Neuronal stem cell (in vitro differentiated cells): ENCODE measurements around the gene CPEB1.

Experiments used
- DNase-seq: peaks from one replicate; pipeline ENCODE4 v3.0.0-alpha.2; 2013; ENCODE audit warnings: low spot score
- H2AFZ ChIP-seq: one replicate; pipeline ENCODE4 v1.6.1; 2013; ENCODE audit warnings: mild to moderate bottlenecking, low read length, inconsistent platforms
- H2AK5ac ChIP-seq: 2 replicates; pipeline ENCODE4 v1.6.1; 2013; ENCODE audit warnings: low read depth, mild to moderate bottlenecking, inconsistent platforms, low read length, moderate library complexity, mixed read lengths
- H2BK120ac ChIP-seq: 2 replicates; pipeline ENCODE4 v1.6.1; 2013; ENCODE audit warnings: low read depth, mild to moderate bottlenecking, inconsistent platforms, low read length, moderate library complexity, mixed read lengths
- H2BK12ac ChIP-seq: one replicate; pipeline ENCODE4 v1.6.1; 2013; ENCODE audit warnings: low read length, inconsistent platforms
- H2BK15ac ChIP-seq: 2 replicates; pipeline ENCODE4 v1.6.1; 2013; ENCODE audit warnings: mild to moderate bottlenecking, low read length, inconsistent platforms, mixed read lengths
- H2BK5ac ChIP-seq: one replicate; pipeline ENCODE4 v1.6.1; 2013; ENCODE audit warnings: inconsistent platforms, mild to moderate bottlenecking, low read length, moderate library complexity
- H3K14ac ChIP-seq: one replicate; pipeline ENCODE4 v1.6.1; 2013; ENCODE audit warnings: low read length, inconsistent platforms
- H3K18ac ChIP-seq: 2 replicates; pipeline ENCODE4 v1.6.1; 2013; ENCODE audit warnings: low read length, inconsistent platforms
- H3K23ac ChIP-seq: 2 replicates; pipeline ENCODE4 v1.6.1; 2013; ENCODE audit warnings: low read depth, mild to moderate bottlenecking, mixed read lengths, low read length, inconsistent platforms; ENCODE audit not compliant: poor library complexity
- H3K27ac ChIP-seq: replicated peaks from 3 replicates; pipeline ENCODE4 v1.5.1; 2013; ENCODE audit warnings: low read length, inconsistent platforms
- H3K27me3 ChIP-seq, 3 experiments: 2 replicates each; pipeline ENCODE4 v1.6.1; 2013; ENCODE audit warnings: low read length in 3 of 3, mild to moderate bottlenecking in 2 of 3, inconsistent platforms in 1 of 3, low read depth in 1 of 3, mixed read lengths in 1 of 3, moderate library complexity in 1 of 3; ENCODE audit not compliant: control insufficient read depth in 3 of 3, insufficient read depth in 3 of 3
- H3K36me3 ChIP-seq, 2 donors: replicated peaks in 1 of 2; 2 replicates each; pipeline ENCODE4 v1.6.1; 2013; ENCODE audit warnings: low read length in 2 of 2; ENCODE audit not compliant: control insufficient read depth in 2 of 2, insufficient read depth in 2 of 2
- H3K4ac ChIP-seq: 2 replicates; pipeline ENCODE4 v1.6.1; 2013; ENCODE audit warnings: inconsistent platforms, mild to moderate bottlenecking, low read length, moderate library complexity
- H3K4me1 ChIP-seq, 2 donors: 1 replicate in 1 of 2; 2 replicates in 1 of 2; pipeline ENCODE4 v1.6.1; 2013; ENCODE audit warnings: low read length in 2 of 2, low read depth in 1 of 2; ENCODE audit not compliant: control insufficient read depth in 2 of 2, insufficient read depth in 1 of 2
- H3K4me2 ChIP-seq: one replicate; pipeline ENCODE4 v1.6.1; 2013; ENCODE audit warnings: mild to moderate bottlenecking, low read length, inconsistent platforms; ENCODE audit not compliant: insufficient read depth, poor library complexity, severe bottlenecking
- H3K4me3 ChIP-seq, 2 donors: 2 replicates each; pipeline ENCODE4 v1.5.1; 2013; ENCODE audit warnings: low read length in 2 of 2, mild to moderate bottlenecking in 2 of 2, inconsistent platforms in 1 of 2, moderate library complexity in 1 of 2
- H3K79me1 ChIP-seq: one replicate; pipeline ENCODE4 v1.6.1; 2013; ENCODE audit warnings: low read depth, mild to moderate bottlenecking, inconsistent platforms, low read length, moderate library complexity
- H3K9ac ChIP-seq: one replicate; pipeline ENCODE4 v1.6.1; 2013; ENCODE audit warnings: mild to moderate bottlenecking, low read depth, low read length, inconsistent platforms; ENCODE audit not compliant: poor library complexity
- H3K9me3 ChIP-seq, 2 donors: replicated peaks in 1 of 2; 2 replicates each; pipeline versions ENCODE3 to v1.6.1; 2013; ENCODE audit warnings: low read length in 2 of 2, mild to moderate bottlenecking in 2 of 2, inconsistent platforms in 1 of 2, low read depth in 1 of 2, mixed read lengths in 1 of 2, moderate library complexity in 1 of 2; ENCODE audit not compliant: control insufficient read depth in 2 of 2, insufficient read depth in 1 of 2
- H4K8ac ChIP-seq: one replicate; pipeline ENCODE4 v1.6.1; 2013; ENCODE audit warnings: low read depth, mild to moderate bottlenecking, inconsistent platforms, low read length, moderate library complexity
- H4K91ac ChIP-seq: one replicate; pipeline ENCODE4 v1.6.1; 2013; ENCODE audit warnings: low read length, low read depth, mild to moderate bottlenecking, inconsistent platforms; ENCODE audit not compliant: poor library complexity
- WGBS, 2 donors: extraction: QIAGEN DNeasy Blood & Tissue Kit; methylation state at CpG; one replicate each; pipeline ENCODE4 v1.1.7; 2013; ENCODE audit warnings: missing lambda C conversion rate in 2 of 2, mixed read lengths in 1 of 2; ENCODE audit not compliant: insufficient read length in 2 of 2, insufficient replicate concordance in 1 of 2; ENCODE audit errors: extremely low coverage in 2 of 2; 5-methylcytosine and 5-hydroxymethylcytosine counted together

The CPEB1 gene

GRCh38 chr15:82587805-82588204, 59.4 kb downstream of the CPEB1 start:
- H3K4ac ChIP-seq = no peak overlapping the region
- H4K8ac ChIP-seq = no peak overlapping the region
- H3K27me3 ChIP-seq = peaks cover 0 to 28% (median 0%) of the 10 kb centered on the region in 3 experiments
- no peak overlapping the region for H2AFZ ChIP-seq
- no peak overlapping the region for H2BK5ac ChIP-seq
- H3K79me1 ChIP-seq = no peaks in the 10 kb centered on the region
- no peak overlapping the region for H3K14ac ChIP-seq
- H2AK5ac ChIP-seq = no peak overlapping the region
- no peak overlapping the region for H2BK15ac ChIP-seq
- no peaks in the 10 kb centered on the region for H3K9me3 ChIP-seq
- no peak overlapping the region for H3K18ac ChIP-seq
- no peak overlapping the region for H3K4me3 ChIP-seq
- no peaks in the 10 kb centered on the region for H3K36me3 ChIP-seq
- DNase-seq = no peak
- H2BK120ac ChIP-seq = no peak overlapping the region
- H2BK12ac ChIP-seq = no peak overlapping the region
- H3K23ac ChIP-seq = no peak overlapping the region
- H3K4me2 ChIP-seq = no peak overlapping the region
- no peak overlapping the region for H3K27ac ChIP-seq
- H3K9ac ChIP-seq = no peak overlapping the region
- no peak overlapping the region for H4K91ac ChIP-seq
- no CpG with 5 or more reads among the region's 4 CpGs for WGBS, 2 donors
- peaks cover 3 to 4% of the 10 kb centered on the region in 2 donors for H3K4me1 ChIP-seq

DNA sequence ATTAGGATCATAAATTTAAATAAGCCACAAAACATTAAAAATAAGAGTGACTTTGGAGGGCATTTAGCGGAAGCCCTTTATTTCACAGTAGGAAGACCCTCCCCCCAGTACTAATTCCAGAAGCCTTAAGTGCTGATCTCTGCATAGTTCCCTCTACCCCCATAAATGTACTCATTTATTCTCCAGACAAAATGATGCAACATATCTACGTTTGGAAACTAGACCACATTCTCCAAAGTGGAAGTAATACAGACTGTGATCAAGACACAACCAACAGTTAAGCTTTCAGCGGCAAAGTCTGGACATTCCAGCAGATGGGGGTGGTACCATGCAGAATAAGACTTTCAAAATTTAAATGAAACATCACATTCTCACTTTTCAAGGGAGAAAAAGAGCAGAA, 62.1 kb downstream of the CPEB1 start:
- Histone ChIP-seq H4K8ac (no peak overlapping the region), H3K4me3 (no peak overlapping the region)

DNA sequence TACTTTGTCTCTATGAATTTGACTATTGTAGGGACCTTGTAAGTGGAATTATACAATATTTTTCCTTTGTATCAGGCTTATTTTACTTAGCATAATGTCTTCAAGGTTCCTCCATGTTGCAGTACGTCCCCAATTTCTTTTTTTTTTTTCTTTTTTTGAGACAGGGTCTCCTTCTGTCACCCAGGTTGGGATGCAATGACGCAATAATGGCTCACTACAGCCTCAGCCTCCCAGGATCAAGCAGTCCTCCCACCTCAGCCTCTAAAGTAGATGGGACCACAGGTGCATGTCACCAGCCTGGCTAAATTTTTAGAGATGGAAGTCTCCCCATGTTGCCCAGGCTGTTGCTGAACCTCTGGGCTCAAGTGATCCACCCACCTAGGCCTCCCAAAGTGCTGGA, 66.5 kb downstream of the CPEB1 start:
- Histone ChIP-seq H2BK120ac (no peak overlapping the region), H3K27me3 (peaks cover 0 to 16% (median 0%) of the 10 kb centered on the region in 3 experiments), H3K79me1 (no peaks in the 10 kb centered on the region), H3K4me1 (peaks cover 0 to 2% of the 10 kb centered on the region in 2 donors), H3K4ac (no peak overlapping the region), H3K27ac (no peak overlapping the region), H2BK5ac (no peak overlapping the region), H4K8ac (no peak overlapping the region), H3K9ac (no peak overlapping the region), H3K9me3 (no peaks in the 10 kb centered on the region), H3K18ac (no peak overlapping the region), H2BK15ac (no peak overlapping the region), H2AFZ (no peak overlapping the region), H3K4me3 (no peak overlapping the region), H3K4me2 (no peak overlapping the region), H2AK5ac (no peak overlapping the region), H3K14ac (no peak overlapping the region), H2BK12ac (no peak overlapping the region), H4K91ac (no peak overlapping the region), H3K23ac (no peak overlapping the region), H3K36me3 (no peaks in the 10 kb centered on the region)
- no CpG with 5 or more reads among the region's 2 CpGs for WGBS, 2 donors
- no peak for DNase-seq

More for the DNA sequence above, 62.1 kb downstream of the CPEB1 start:
- H3K36me3 ChIP-seq = no peaks in the 10 kb centered on the region
- H2BK15ac ChIP-seq = no peak overlapping the region
- H3K4ac ChIP-seq = no peak overlapping the region
- H3K4me1 ChIP-seq = peaks cover 3 to 4% of the 10 kb centered on the region in 2 donors
- no peak overlapping the region for H3K9ac ChIP-seq
- no peaks in the 10 kb centered on the region for H3K79me1 ChIP-seq
- H2BK120ac ChIP-seq = no peak overlapping the region
- no peak overlapping the region for H3K18ac ChIP-seq
- no CpG with 5 or more reads among the region's 3 CpGs for WGBS, 2 donors
- no peak overlapping the region for H4K91ac ChIP-seq
- no peak overlapping the region for H3K14ac ChIP-seq
- no peak overlapping the region for H2AK5ac ChIP-seq
- H3K9me3 ChIP-seq = no peaks in the 10 kb centered on the region
- no peak overlapping the region for H3K27ac ChIP-seq
- H2BK5ac ChIP-seq = no peak overlapping the region
- H2AFZ ChIP-seq = no peak overlapping the region
- no peak overlapping the region for H2BK12ac ChIP-seq
- H3K23ac ChIP-seq = no peak overlapping the region
- H3K4me2 ChIP-seq = no peak overlapping the region
- H3K27me3 ChIP-seq = peaks cover 0 to 32% (median 0%) of the 10 kb centered on the region in 3 experiments
- no peak for DNase-seq

- no peak overlapping the region for H3K14ac ChIP-seq
- H2AFZ ChIP-seq = no peak overlapping the region
- no peaks in the 10 kb centered on the region for H3K79me1 ChIP-seq
- H3K27me3 ChIP-seq = peaks cover 0 to 45% (median 0%) of the 10 kb centered on the region in 3 experiments
- no peak overlapping the region for H2BK5ac ChIP-seq
- no peak overlapping the region for H2BK12ac ChIP-seq
- no peak overlapping the region for H4K91ac ChIP-seq
- no peaks in the 10 kb centered on the region for H3K36me3 ChIP-seq
- no peaks in the 10 kb centered on the region for H3K9me3 ChIP-seq
- no peak overlapping the region for H3K23ac ChIP-seq
- no peak overlapping the region for H3K4me3 ChIP-seq
- DNase-seq = no peak
- H2AK5ac ChIP-seq = no peak overlapping the region
- H3K4ac ChIP-seq = no peak overlapping the region
- no peak overlapping the region for H3K4me2 ChIP-seq
- no peak overlapping the region for H2BK15ac ChIP-seq
- H3K18ac ChIP-seq = no peak overlapping the region
- peaks cover 15 to 16% of the 10 kb centered on the region in 2 donors for H3K4me1 ChIP-seq
- H4K8ac ChIP-seq = no peak overlapping the region
- no peak overlapping the region for H3K9ac ChIP-seq
- H2BK120ac ChIP-seq = no peak overlapping the region
- no CpG with 5 or more reads among the region's 3 CpGs for WGBS, 2 donors
- H3K27ac ChIP-seq = no peak overlapping the region
Measured at GRCh38 chr15:82575335-82575734, 71.8 kb downstream of the CPEB1 start.
